ENCODE results near the gene NOL7.

DNA sequence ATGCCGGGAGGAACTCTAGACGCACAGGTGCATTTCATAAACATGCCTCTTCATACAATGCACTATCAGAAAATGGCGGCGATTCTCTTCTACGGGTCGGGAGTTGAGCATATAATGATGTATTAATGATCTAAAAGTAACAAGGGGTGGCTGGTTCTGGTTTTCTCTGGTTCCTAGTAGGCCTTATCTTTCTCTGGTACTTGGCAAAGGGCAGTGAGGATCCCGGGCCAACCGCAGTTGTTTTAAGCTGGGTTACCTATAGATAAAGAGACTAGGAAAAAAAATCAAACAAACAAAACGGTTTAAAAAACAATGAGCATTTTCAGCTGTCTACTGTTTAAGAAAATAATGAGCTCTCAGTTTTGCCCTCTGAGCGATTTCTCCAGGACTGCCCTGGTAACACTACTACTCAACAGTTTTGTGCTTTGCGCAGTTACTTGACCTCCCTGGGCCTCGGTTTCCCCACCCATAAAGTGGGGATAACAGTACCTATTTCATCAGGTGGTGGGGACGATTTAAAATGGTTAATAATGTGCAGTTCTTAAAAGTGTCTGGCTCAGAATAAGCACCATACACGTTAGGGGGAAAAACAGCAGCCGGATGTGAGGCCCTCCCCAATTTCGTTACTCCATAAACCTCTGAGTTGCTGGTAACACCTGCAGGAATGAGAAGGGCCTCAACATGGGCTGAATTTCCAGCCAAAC is 42.0 kb upstream of the NOL7 start:
- TF ChIP-seq CBX8 (IDR thresholded peaks at IDR 0.05; ENCODE audit: borderline replicate concordance, low read depth, low read length) = no peak
- TF ChIP-seq, protein P1, sequence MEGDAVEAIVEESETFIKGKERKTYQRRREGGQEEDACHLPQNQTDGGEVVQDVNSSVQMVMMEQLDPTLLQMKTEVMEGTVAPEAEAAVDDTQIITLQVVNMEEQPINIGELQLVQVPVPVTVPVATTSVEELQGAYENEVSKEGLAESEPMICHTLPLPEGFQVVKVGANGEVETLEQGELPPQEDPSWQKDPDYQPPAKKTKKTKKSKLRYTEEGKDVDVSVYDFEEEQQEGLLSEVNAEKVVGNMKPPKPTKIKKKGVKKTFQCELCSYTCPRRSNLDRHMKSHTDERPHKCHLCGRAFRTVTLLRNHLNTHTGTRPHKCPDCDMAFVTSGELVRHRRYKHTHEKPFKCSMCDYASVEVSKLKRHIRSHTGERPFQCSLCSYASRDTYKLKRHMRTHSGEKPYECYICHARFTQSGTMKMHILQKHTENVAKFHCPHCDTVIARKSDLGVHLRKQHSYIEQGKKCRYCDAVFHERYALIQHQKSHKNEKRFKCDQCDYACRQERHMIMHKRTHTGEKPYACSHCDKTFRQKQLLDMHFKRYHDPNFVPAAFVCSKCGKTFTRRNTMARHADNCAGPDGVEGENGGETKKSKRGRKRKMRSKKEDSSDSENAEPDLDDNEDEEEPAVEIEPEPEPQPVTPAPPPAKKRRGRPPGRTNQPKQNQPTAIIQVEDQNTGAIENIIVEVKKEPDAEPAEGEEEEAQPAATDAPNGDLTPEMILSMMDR (IDR thresholded peaks at IDR 0.05; ENCODE audit: control extremely low read depth in 1 of 3, insufficient read depth in 1 of 3, low read depth in 1 of 3, low read length in 3 of 3) = no peak
- TF ChIP-seq CHD1 (IDR thresholded peaks at IDR 0.05; ENCODE audit: low read depth, low read length) = no peak
- TF ChIP-seq, protein P2, sequence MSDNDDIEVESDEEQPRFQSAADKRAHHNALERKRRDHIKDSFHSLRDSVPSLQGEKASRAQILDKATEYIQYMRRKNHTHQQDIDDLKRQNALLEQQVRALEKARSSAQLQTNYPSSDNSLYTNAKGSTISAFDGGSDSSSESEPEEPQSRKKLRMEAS (IDR thresholded peaks at IDR 0.05) = no peak
- no peak for TF ChIP-seq KDM1A (IDR thresholded peaks at IDR 0.05; ENCODE audit: borderline replicate concordance, low read length)
